GM19099 (cell line): ENCODE measurements around the gene VDR.

Experiments used
- POLR2A ChIP-seq: IDR thresholded peaks from 3 replicates; pipeline ENCODE4 v1.6.1; 2011; ENCODE audit warnings: low read depth; ENCODE audit not compliant: insufficient read length; ENCODE audit errors: extremely low read depth

Gene VDR

DNA sequence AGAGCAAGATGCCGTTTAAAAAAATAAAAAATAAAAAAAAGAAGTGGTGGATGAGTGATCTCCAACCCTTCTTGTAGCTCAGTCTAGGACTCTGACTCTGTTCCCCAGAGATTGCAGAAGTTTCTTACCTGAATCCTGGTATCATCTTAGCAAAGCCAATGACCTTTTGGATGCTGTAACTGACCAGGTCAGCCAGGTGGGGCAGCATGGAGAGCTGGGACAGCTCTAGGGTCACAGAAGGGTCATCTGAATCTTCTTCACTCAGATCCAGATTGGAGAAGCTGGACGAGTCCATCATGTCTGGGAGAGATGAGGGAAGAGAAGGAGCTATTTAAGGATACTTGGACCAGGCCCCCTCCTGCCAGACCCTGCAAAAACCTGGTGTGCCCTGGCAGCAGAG, 49.3 kb downstream of the VDR start:
- no peak for TF ChIP-seq POLR2A

DNA sequence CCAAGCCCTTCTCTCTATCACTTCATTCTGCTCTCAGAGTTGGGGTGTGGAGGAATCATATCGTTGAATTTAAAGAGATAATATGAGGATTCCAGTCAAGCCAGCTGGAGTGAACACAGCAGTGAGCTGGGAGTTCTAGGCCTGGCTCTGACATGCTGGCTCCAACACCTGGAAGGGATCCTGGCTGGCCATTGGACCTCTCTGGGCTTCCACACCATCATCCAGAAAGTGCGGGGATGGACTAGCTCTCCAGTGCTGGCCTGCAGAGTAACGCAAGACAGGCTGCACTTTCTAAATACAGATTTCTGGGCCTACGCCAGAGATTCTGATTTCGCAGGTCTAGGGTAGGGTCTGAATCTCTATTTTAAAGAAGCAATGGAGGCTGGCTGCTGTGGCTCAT, 50.3 kb downstream of the VDR start:
- no peak for TF ChIP-seq POLR2A

DNA sequence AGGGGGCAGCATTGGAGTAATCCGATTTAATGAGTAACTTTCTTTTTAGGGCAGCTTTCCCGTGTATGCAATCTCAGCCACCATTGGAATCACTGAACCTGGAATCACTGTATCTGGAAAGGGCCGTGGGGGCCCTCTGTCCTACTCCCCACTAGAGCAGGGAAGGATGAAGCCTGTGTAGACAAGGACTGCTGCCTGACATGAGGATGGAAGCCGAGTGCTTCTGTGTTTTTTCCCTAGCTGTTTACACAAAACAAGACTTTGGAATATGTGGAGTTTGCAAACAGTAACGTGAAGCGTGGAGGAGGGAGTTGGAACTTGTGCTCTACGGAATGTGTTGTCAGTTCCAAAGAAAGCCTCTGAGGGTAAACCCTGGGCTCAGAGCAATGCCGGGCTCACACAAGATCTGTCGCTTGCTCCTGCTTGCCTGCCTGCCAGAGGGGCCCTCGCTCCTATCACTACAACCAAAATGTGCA, 52.7 kb downstream of the VDR start:
- no peak for TF ChIP-seq POLR2A

DNA sequence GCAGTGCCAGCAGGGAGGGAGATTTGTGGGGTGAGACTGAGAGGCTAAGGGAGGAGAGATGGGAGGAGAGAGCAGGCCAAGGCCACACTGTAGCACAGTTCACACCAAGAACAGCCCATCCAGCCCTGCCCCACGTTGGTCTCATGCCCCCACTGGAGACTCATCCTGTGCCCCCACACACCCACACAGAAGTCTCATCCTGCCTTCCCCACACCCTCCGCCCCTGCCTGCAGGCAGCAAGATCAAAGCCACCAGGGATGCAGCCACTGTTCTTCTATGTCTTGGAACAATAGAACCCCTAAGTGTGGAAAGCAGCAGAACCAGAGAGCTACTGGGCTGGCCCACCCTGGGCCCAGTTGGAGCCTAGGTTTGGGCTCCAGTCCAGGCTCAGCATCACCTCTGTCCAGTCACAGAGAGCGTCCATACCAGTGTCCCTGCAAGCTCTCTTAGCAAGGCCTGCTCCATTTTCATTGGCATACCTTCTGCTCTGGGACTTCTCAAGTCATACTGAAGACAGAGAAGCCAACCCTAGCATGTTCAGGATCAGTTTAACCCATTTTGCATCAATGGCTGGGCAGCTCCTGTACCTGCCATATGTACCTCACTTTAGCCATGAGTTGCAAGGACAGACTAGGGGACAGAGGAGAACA, 53.4 kb downstream of the VDR start:
- TF ChIP-seq POLR2A = no peak

DNA sequence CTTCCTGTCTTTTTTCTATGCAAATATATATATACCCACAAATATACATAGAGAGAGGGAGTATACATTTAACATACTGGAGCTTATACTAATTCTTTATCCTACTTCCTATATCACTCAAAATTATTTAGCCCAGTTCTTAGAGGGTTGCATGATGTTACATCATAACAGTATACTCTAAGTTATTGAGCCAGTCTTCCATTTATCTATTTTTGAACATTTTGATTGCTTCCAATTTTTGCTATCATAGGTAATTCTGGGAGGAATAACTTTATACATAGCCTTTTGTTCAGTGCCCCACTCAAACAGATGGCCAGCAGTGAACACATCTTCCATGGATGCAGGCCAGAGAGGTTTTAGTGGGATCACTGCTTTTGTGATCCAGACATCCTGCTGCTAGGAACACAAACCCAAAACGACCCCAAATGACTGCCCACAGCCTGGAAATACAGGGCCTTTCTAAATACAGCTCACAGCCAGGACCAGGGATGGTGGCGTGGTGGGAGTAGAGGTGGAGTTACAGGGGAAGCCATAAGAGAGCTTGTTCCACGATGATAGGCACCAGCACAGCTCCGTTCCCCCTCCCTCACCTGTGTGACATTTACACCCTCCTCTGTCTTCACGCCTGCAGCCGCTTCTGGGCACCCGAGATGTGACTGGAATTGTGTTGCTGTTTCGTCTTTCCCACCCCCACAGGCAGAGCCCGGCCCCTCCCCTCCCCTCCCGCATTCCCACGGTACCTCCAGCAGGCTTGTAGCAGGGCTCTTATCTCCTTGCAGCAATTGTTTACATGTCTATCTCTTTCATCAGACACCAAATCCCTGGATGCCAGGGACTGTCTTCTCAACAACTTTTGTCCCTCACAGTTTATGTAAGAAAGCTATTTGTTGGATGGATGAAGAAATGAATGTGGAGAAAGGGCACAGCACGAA, 54.4 kb downstream of the VDR start:
- TF ChIP-seq POLR2A = no peak

DNA sequence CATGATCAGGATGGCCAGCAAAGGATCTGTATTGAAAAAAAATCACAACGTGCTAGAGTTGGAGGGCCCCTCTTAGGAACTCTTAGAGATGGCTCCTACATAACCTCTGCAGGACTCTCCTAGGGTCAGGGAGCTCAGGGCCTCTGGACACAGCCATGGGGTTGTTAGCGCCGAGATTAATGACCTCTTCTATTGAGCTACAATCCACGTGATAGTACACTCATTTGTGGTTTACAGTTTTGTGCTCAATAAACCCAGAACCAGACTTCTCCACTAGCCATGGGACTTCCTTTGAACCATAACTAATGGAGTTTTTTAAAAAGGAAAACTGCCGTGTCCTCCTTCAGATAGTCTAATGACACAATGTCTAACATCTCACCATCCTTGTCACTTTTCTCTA, 55.5 kb downstream of the VDR start:
- TF ChIP-seq POLR2A = no peak

DNA sequence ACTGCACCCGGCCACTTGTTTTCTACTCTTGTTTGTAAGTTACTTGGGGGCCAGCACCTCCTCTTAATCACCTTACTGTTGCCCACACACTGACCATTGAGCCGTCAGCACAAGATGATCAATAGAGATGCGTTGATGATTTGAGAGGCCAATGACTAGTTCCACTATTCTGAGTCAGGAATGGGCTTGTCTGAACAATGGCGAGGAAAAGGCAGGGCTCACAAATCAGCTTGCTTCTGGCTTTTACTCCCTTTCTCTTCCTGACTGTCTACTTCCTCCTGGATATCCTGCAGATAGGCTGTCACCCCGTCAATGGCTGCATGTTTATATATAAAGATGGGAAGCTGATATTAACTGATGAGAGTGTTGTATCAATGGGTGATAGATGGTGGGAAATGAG, 55.9 kb downstream of the VDR start:
- TF ChIP-seq POLR2A = no peak

DNA sequence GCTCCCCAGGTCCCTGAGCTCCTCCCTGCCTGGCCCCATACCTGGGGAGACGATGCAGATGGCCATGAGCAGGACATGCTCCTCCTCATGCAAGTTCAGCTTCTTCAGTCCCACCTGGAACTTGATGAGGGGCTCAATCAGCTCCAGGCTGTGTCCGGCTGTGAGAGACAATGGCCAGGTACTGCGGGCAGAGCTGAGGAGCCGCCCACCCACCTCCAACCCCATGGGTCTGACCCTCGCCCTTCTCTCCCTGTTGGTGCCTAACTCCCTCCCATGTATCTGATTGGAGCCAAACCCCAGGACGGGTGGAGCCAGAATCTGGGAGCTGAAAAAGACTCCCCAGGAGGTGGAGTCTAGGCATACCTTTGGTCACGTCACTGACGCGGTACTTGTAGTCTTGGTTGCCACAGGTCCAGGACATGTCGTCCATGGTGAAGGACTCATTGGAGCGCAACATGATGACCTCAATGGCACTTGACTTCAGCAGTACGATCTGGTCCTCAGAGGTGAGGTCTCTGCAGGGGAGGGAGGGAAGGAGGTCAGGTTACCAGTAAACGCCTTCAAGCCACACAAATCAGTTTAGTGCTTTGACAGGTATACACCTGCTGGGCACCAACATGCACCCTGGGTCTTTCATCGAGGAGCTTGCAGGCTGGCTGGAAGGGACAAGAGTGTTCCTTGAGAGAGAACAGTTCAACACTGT, 58.3 kb downstream of the VDR start:
- TF ChIP-seq POLR2A = no peak

DNA sequence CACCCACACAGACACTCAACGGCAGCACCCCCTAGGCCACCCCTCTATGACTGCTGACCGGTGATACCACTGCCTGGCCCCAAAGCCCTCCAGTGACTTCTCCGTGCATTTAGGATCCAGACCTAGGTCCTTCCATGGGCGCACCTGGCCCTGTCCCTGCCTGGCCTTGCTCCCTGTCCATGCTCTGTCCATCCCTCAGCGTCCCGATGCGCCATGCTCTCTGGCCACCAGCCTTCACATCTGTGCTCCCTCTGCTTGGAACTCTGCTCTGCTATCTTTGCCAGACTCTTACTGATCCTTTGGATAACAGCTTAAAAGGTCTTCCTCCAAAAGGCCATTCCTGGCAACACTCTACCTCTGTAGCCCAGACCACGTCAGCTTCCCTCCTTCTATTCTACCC, 59.7 kb downstream of the VDR start:
- TF ChIP-seq POLR2A = no peak

DNA sequence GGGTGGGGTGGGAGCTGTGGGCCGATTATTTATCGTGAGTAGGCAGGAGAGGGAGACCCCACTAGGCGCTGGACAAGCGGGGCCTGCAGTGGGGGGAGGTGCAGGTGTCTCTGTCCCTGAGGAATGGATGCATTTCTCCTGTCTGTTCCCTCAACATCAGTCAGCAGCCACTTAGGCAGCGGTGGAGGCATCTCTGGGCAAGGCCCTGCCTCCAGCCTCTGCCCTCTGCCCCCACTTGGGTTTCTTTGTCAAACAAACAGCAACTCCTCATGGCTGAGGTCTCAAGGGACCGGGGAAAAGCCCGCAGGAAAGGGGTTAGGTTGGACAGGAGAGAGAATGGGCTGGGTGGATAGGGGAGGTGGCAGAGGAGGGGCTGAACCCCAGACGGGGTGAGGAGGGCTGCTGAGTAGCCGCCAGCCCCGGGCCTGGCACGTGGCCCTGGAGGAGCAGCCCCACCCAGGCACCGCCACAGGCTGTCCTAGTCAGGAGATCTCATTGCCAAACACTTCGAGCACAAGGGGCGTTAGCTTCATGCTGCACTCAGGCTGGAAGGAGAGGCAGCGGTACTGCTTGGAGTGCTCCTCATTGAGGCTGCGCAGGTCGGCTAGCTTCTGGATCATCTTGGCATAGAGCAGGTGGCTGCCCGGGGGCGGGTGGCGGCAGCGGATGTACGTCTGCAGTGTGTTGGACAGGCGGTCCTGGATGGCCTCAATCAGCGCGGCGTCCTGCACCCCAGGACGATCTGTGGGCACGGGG, 60.4 kb downstream of the VDR start:
- no peak for TF ChIP-seq POLR2A

DNA sequence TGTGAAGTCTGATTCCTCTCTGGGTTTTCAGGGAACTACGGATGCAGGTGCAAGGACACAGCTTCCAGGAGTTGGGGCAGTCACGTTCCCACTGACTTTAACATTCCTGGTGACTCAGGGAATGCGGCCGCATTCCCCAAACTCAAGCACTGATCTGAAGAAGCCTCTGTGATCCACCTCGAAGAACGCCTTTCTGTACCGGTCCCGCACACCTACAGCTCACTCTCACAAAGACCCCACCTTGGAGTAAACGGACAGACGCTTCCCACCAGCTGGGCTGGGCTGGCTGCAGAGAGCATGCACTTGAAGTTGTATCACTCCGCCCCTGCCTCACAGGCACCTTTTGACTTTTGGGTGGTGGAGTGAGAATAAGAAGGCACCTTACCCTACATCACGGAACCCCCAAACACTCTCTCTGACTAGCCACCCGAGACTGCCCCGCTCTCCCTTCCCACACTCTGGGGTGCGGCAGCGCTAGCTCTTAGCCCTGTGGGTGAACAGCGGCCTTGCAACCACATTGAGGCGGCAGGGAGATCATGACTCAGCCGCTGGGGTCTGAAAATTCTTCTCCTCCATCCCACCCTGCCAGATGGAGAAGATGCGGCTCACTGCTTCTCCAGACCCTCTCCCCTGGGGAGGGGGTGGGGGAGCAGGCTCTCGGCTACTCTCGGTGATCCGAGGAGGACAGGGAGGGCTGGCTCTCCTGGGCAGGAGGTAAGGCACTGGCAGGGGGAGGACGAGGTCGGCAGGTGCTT, 61.4 kb downstream of the VDR start:
- no peak for TF ChIP-seq POLR2A

DNA sequence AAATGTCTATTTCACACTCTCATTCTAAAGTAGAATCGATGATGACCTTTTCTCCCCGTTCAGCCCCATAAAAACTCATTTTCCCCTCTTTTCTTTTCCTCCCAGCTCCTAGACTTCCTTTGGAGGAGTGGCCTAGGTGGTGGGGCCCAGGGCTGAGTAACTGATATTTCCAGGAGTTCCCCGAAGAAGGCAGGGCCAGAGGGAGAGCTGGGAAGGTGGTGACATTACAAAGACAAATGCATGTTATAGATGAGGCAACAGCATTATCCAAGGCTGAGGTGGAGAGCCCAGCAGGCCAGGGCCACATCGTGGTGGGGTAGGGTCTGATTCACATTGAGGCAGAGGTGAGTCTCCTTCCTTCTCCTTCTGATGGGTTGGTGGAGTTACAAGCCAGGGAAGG, 62.9 kb downstream of the VDR start:
- TF ChIP-seq POLR2A = no peak

DNA sequence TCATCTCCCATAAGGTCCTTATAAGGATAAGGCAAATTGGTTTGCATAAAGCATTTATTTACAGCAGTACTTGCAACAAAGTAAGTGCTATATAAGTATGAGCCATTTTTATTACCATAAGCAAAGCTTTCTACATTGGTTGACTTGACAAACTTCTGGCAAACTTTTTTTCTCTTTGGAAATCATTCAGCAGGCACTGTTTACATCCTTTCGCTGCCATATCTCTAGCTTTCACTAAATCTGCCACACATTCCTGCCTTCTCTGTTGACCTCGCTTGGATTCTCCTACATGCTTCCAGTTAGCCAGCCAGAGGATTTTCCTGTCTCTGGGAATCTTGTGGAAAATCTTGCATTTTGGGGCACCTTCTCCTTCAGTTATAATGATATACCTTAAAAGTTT, 63.3 kb downstream of the VDR start:
- no peak for TF ChIP-seq POLR2A

DNA sequence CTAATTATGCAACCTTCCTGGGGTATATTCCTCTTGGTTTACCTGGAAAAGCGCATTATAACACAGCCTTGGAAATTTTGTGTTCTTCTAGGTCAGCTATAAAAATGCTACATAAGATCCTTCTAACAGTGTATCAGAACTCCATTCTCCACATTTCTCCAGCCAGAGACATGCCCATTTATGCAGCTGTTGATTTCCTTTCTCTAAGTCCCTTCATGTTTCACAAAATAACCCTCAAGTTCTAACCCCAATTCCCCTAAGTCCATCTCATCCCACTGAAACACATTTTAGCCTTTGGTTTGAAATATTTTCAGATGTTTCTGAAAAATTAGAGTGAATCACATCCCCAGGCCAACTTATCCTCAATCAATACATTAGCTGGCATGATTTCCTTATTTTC, 64.2 kb downstream of the VDR start:
- no peak for TF ChIP-seq POLR2A
